ENCODE data around the gene MPC2.
"Not testable (repeated sequence)": the region's sequence is repeated elsewhere in the genome, so short reads cannot be mapped to it uniquely, and the experiment has no call there.

- TF ChIP-seq CTCF (IDR thresholded peaks at IDR 0.05 in 4 of 5, conservative IDR thresholded peaks at IDR 0.05 in 1 of 5); POLR2A (IDR thresholded peaks at IDR 0.05): not testable (repeated sequence)
These were observed 8.0 kb downstream of the MPC2 start for GRCh38 chr1:167928919-167929318.

Data from gastrocnemius medialis (tissue), 4 donors.